Esophagus muscularis mucosa (tissue), 4 donors: ENCODE measurements around the gene CRYGB. TPM values are rescaled to one million over a fixed set of nuclear protein-coding genes. Genes with fewer than 3 reads are reported as not detected.

ENCODE experiments used
- DNase-seq: peaks from one replicate; pipeline ENCODE4 v3.0.0-alpha.2; 2017; ENCODE audit errors: extremely low spot score
- H3K27ac ChIP-seq, 4 donors: fragments of 200-600 bp; sonication (generic); replicated peaks in 1 of 4; 1 replicate in 3 of 4; 2 replicates in 1 of 4; pipeline ENCODE4 v1.5.1; 2016 to 2019; ENCODE audit warnings: mild to moderate bottlenecking in 1 of 4
- H3K27me3 ChIP-seq, 4 donors: fragments of 200-600 bp; sonication (generic); one replicate each; pipeline versions ENCODE4 v1.5.1 to v1.6.0; 2016 to 2019
- H3K36me3 ChIP-seq, 4 donors: fragments of 200-600 bp; sonication (generic); one replicate each; pipeline ENCODE4 v1.5.1; 2016 to 2019
- H3K4me1 ChIP-seq, 4 donors: fragments of 200-600 bp; sonication (generic); one replicate each; pipeline ENCODE4 v1.5.1; 2016 to 2019
- H3K4me3 ChIP-seq, 4 donors: fragments of 200-600 bp; sonication (generic); 1 replicate in 2 of 4; 2 replicates in 2 of 4; pipeline ENCODE4 v1.5.1; 2016 to 2019; ENCODE audit warnings: mild to moderate bottlenecking in 4 of 4, moderate library complexity in 1 of 4
- H3K9me3 ChIP-seq, 4 donors: fragments of 200-600 bp; sonication (generic); 1 replicate in 3 of 4; 2 replicates in 1 of 4; pipeline ENCODE4 v1.5.1; 2016 to 2019
- CTCF ChIP-seq, 3 experiments: fragments of 200-600 bp in 2 of 3; fragments of 450-650 bp in 1 of 3; sonication (generic) in 2 of 3; IDR thresholded peaks; one replicate each; pipeline ENCODE4 v1.5.1; 2017 to 2019; ENCODE audit warnings: antibody characterized with exemption in 3 of 3, mild to moderate bottlenecking in 2 of 3, moderate library complexity in 1 of 3
- EP300 ChIP-seq: sonication (generic); formaldehyde crosslinking; IDR thresholded peaks from one replicate; pipeline ENCODE4 v1.6.1; 2017; ENCODE audit warnings: antibody characterized with exemption
- POLR2A ChIP-seq: fragments of 450-650 bp; IDR thresholded peaks from one replicate; pipeline ENCODE4 v1.6.1; 2017; ENCODE audit warnings: antibody characterized with exemption, moderate library complexity, mild to moderate bottlenecking, low read depth
- POLR2AphosphoS5 ChIP-seq, 2 donors: sonication (generic); formaldehyde crosslinking; IDR thresholded peaks; one replicate each; pipeline ENCODE4 v1.6.1; 2017; ENCODE audit warnings: antibody characterized with exemption in 2 of 2
- WGBS: methylation state at CpG from one replicate; pipeline ENCODE4 v1.1.5; 2018; 5-methylcytosine and 5-hydroxymethylcytosine counted together
- intact Hi-C: fragments of 100-400 bp; cut with DNase I; formaldehyde crosslinking; loops from one replicate; pipeline ENCODE4 v1.15.1; 2023
- total RNA-seq, 4 donors: library from RNA; depleted of rRNA; stranded (reverse); fragments of >200 nt; gene quantifications; one replicate each; pipeline versions ENCODE4 v1.1.0 to v1.2.1, GENCODE V29; 2016

Gene CRYGB
- total RNA-seq, 4 donors from 2014 or later, result not detected

GRCh38 chr2:208189069-208189809, 43.3 kb upstream of the CRYGB start:
- Histone ChIP-seq H3K4me1 (no peaks in the 10 kb centered on the region), H3K27me3 (peaks cover 0 to 23% (median 0%) of the 10 kb centered on the region in 4 donors), H3K9me3 (no peaks in the 10 kb centered on the region), H3K4me3 (no peak overlapping the region), H3K27ac (no peak overlapping the region), H3K36me3 (no peaks in the 10 kb centered on the region)
- TF ChIP-seq POLR2AphosphoS5 (IDR thresholded peaks at IDR 0.05) (no peak), POLR2A (no peak), CTCF (IDR thresholded peaks at IDR 0.05) (no peak), EP300 (no peak)
- no peak for DNase-seq
- intact Hi-C loops, result no loop called here
- WGBS, result 72% methylated on average over 5 of the region's 5 CpGs

GRCh38 chr2:208186893-208187292, 40.9 kb upstream of the CRYGB start:
- Histone ChIP-seq H3K36me3 (no peaks in the 10 kb centered on the region), H3K9me3 (no peaks in the 10 kb centered on the region), H3K27me3 (peaks cover 0 to 31% (median 0%) of the 10 kb centered on the region in 4 donors), H3K4me1 (no peaks in the 10 kb centered on the region), H3K27ac (no peak overlapping the region), H3K4me3 (no peak overlapping the region)
- intact Hi-C loops, result no loop called here
- WGBS, result 87% methylated on average over 2 of the region's 2 CpGs
- TF ChIP-seq EP300 (no peak), POLR2AphosphoS5 (IDR thresholded peaks at IDR 0.05) (no peak), CTCF (IDR thresholded peaks at IDR 0.05) (no peak), POLR2A (no peak)
- no peak for DNase-seq

- Histone ChIP-seq H3K27ac (no peak overlapping the region), H3K36me3 (no peaks in the 10 kb centered on the region), H3K4me3 (no peak overlapping the region), H3K9me3 (no peaks in the 10 kb centered on the region), H3K27me3 (peaks cover 0 to 27% (median 0%) of the 10 kb centered on the region in 4 donors), H3K4me1 (no peaks in the 10 kb centered on the region)
- TF ChIP-seq EP300 (no peak), POLR2A (no peak), POLR2AphosphoS5 (IDR thresholded peaks at IDR 0.05) (no peak), CTCF (IDR thresholded peaks at IDR 0.05) (no peak)
- intact Hi-C loops, result no loop called here
- no peak for DNase-seq
- WGBS, result 69% methylated on average over 5 of the region's 5 CpGs
These were observed 40.5 kb upstream of the CRYGB start for GRCh38 chr2:208186465-208186864.

GRCh38 chr2:208183972-208184705, 38.2 kb upstream of the CRYGB start:
- Histone ChIP-seq H3K9me3 (no peaks in the 10 kb centered on the region), H3K4me1 (no peaks in the 10 kb centered on the region), H3K36me3 (no peaks in the 10 kb centered on the region), H3K27me3 (peaks cover 0 to 20% (median 0%) of the 10 kb centered on the region in 4 donors), H3K27ac (no peak overlapping the region), H3K4me3 (no peak overlapping the region)
- intact Hi-C loops, result no loop called here
- 46% methylated on average over 12 of the region's 12 CpGs for WGBS
- no peak for DNase-seq
- TF ChIP-seq CTCF (IDR thresholded peaks at IDR 0.05), result no peak
- no peak for TF ChIP-seq POLR2A
- no peak for TF ChIP-seq POLR2AphosphoS5 (IDR thresholded peaks at IDR 0.05)
- no peak for TF ChIP-seq EP300
